ENCODE measurements around the gene NYAP2. TPM values are rescaled to one million over a fixed set of nuclear protein-coding genes. Genes with fewer than 3 reads are reported as not detected.
A peak's percentile ranks its signal among the peaks of the same experiment; 100 is the strongest.

The NYAP2 gene
- total and polyA plus RNA-seq, 2 of the 4 experiments (the other 2 are of a cell fraction) = not detected

- Histone ChIP-seq H2BK15ac (ENCODE audit: low read depth, low read length) (no peak overlapping the region), H3K9me1 (ENCODE audit: insufficient read depth, low read length) (no peaks in the 10 kb centered on the region; the same call in 1 of the 2 replicates), H2BK20ac (ENCODE audit: low read depth, low read length) (no peak overlapping the region), H3K9ac (ENCODE audit: low read depth, low read length) (no peak overlapping the region), H3K14ac (replicated peaks; ENCODE audit: low read depth, low read length) (no peak overlapping the region), H3K27me3 (ENCODE audit: control insufficient read depth, insufficient read depth, low read length) (peaks cover 6% of the 10 kb centered on the region), H3K4me3 (ENCODE audit: insufficient read depth, low read depth, low read length) (no peak overlapping the region), H3K4me2 (ENCODE audit: low read depth, low read length) (0 out of 2 replicates have a peak overlapping the region, but pooled peaks have one; percentile 50), H3K4ac (ENCODE audit: low read depth, low read length) (no peak overlapping the region), H4K5ac (ENCODE audit: low read depth, low read length) (no peak overlapping the region), H2BK120ac (ENCODE audit: low read depth, low read length) (no peak overlapping the region), H3K36me3 (ENCODE audit: control insufficient read depth, insufficient read depth, low read length) (no peaks in the 10 kb centered on the region), H4K91ac (ENCODE audit: insufficient read depth, low read depth, low read length) (no peak overlapping the region), H3K4me1 (ENCODE audit: control insufficient read depth, insufficient read depth, low read length) (no peaks in the 10 kb centered on the region), H3K23ac (ENCODE audit: low read depth, low read length) (no peak overlapping the region), H3K18ac (ENCODE audit: low read depth, low read length) (no peak overlapping the region), H3K9me3 (ENCODE audit: control insufficient read depth, insufficient read depth, low read length) (no peaks in the 10 kb centered on the region), H4K20me1 (ENCODE audit: insufficient read depth, low read length) (no peaks in the 10 kb centered on the region), H3K56ac (ENCODE audit: extremely low read depth, insufficient read depth, low read length) (no peak overlapping the region), H2AFZ (replicated peaks; ENCODE audit: low read length, poor library complexity) (peak overlapping the region; percentile 14), H2AK5ac (ENCODE audit: low read depth, low read length) (no peak overlapping the region), H4K8ac (ENCODE audit: low read depth in 2 of 2, low read length in 2 of 2) (no peak overlapping the region), H2BK5ac (ENCODE audit: low read depth, low read length, poor library complexity, severe bottlenecking) (no peak overlapping the region), H3K79me1 (ENCODE audit: low read depth in 1 of 2, low read length in 2 of 2) (no peaks in the 10 kb centered on the region), H3K27ac (ENCODE audit: insufficient read depth, low read length) (no peak overlapping the region), H2AK9ac (replicated peaks; ENCODE audit: low read depth, low read length, poor library complexity) (no peak overlapping the region)
- intact Hi-C loops (cut with micrococcal nuclease) (no loop called here), in situ Hi-C loops (cut with MboI; ENCODE audit: low sequenced_read_pairs) (loop anchor here (25.0 kb wide), 1 partner anchor 1275 kb away; no protein-coding TSS in a partner anchor), dilution Hi-C loops (cut with HindIII; ENCODE audit: low sequenced_read_pairs, unreplicated experiment) (no loop called here)
- ATAC-seq (ENCODE audit: low read depth) = no peak
- 53% methylated on average over 3 of the region's 7 CpGs; no CpG with 5 or more reads in 1 of the 2 experiments for WGBS, 2 experiments (ENCODE audit: extremely low coverage in 2 of 2, insufficient read length in 1 of 2)
- ChIA-PET CTCF (interaction anchor here (0.7 kb wide), 1 partner anchor 222 kb away, joined by 3 read pairs; no protein-coding TSS in a partner anchor), POLR2A (ENCODE audit: unreplicated experiment) (no interaction called here)
- TF ChIP-seq CEBPB (IDR thresholded peaks at IDR 0.05; ENCODE audit: low read depth, low read length) = peak; percentile 73
- TF ChIP-seq MAZ (IDR thresholded peaks at IDR 0.05; ENCODE audit: borderline replicate concordance, low read depth, low read length) = no peak
- DNase-seq = no peak
- no TSS peak for BruUV-seq (replicated peaks)
These were observed 237.7 kb downstream of the NYAP2 start for GRCh38 chr2:225637259-225637658.
